ENCODE measurements around the gene EPS8L1. TPM values are rescaled to one million over a fixed set of nuclear protein-coding genes. Genes with fewer than 3 reads are reported as not detected.

The EPS8L1 gene
- total RNA-seq, 1 donor = 0.63 TPM

- no peak for TF ChIP-seq CTCF (IDR thresholded peaks at IDR 0.05; ENCODE audit: insufficient read depth, low read length)
- H3K4me3 ChIP-seq (ENCODE audit: low read depth, low read length) = no peak overlapping the region
- no peak for DNase-seq (ENCODE audit: low read depth)
Observed at GRCh38 chr19:55096061-55096701, 20.5 kb downstream of the EPS8L1 start.

GRCh38 chr19:55097864-55098715 lies 22.4 kb downstream of the EPS8L1 start:
- DNase-seq (ENCODE audit: low read depth) = no peak
- no peak overlapping the region for H3K4me3 ChIP-seq (ENCODE audit: low read depth, low read length)
- no peak for TF ChIP-seq CTCF (IDR thresholded peaks at IDR 0.05; ENCODE audit: insufficient read depth, low read length)

- no peak overlapping the region for H3K4me3 ChIP-seq (ENCODE audit: low read depth, low read length)
- no peak for DNase-seq (ENCODE audit: low read depth)
- TF ChIP-seq CTCF (IDR thresholded peaks at IDR 0.05; ENCODE audit: insufficient read depth, low read length) = no peak
Observed at GRCh38 chr19:55098716-55099556, 23.3 kb downstream of the EPS8L1 start.

- TF ChIP-seq CTCF (IDR thresholded peaks at IDR 0.05; ENCODE audit: insufficient read depth, low read length) = no peak
- DNase-seq (ENCODE audit: low read depth) = no peak
- no peak overlapping the region for H3K4me3 ChIP-seq (ENCODE audit: low read depth, low read length)
Observed at GRCh38 chr19:55099557-55100506, 24.2 kb downstream of the EPS8L1 start.

GRCh38 chr19:55101261-55101660 lies 25.6 kb downstream of the EPS8L1 start:
- no peak for DNase-seq (ENCODE audit: low read depth)
- H3K4me3 ChIP-seq (ENCODE audit: low read depth, low read length) = no peak overlapping the region
- no peak for TF ChIP-seq CTCF (IDR thresholded peaks at IDR 0.05; ENCODE audit: insufficient read depth, low read length)

- TF ChIP-seq CTCF (IDR thresholded peaks at IDR 0.05; ENCODE audit: insufficient read depth, low read length) = no peak
- DNase-seq (ENCODE audit: low read depth) = no peak
- H3K4me3 ChIP-seq (ENCODE audit: low read depth, low read length) = no peak overlapping the region
Observed at GRCh38 chr19:55103190-55103589, 27.5 kb downstream of the EPS8L1 start.

All from fibroblast of the aortic adventitia (primary cell).